BJ (cell line): ENCODE data around the gene PTPRG. TPM values are rescaled to one million over a fixed set of nuclear protein-coding genes. Genes with fewer than 3 reads are reported as not detected.

ENCODE experiments used
- CTCF ChIA-PET: fragments of 350-600 bp; formaldehyde crosslinking; extraction: SDS; loops from one replicate; lab custom pipeline; 2021; ENCODE audit warnings: antibody characterized with exemption, inconsistent platforms; lab: Yijun Ruan, JAX
- POLR2A ChIA-PET: fragments of 300-600 bp; sonication (Branson Sonifier 250); formaldehyde crosslinking; extraction: SDS; loops from one replicate; lab custom pipeline; 2021; ENCODE audit warnings: antibody characterized with exemption; lab: Charles Lee
- DNase-seq: peaks from one replicate; pipeline ENCODE4 v3.0.0-alpha.2; 2011; ENCODE audit warnings: low read depth
- H3K27me3 ChIP-seq: 2 replicates; pipeline ENCODE4 v1.6.0; 2011; ENCODE audit warnings: low read length; ENCODE audit not compliant: control insufficient read depth, insufficient read depth
- H3K36me3 ChIP-seq: 2 replicates; pipeline ENCODE4 v1.5.1; 2011; ENCODE audit warnings: low read length; ENCODE audit not compliant: control insufficient read depth, insufficient read depth
- H3K4me3 ChIP-seq: 2 replicates; pipeline ENCODE4 v1.5.1; 2011; ENCODE audit warnings: low read depth, mild to moderate bottlenecking, control low read depth, low read length
- CTCF ChIP-seq: IDR thresholded peaks from 2 replicates; pipeline ENCODE4 v1.5.1; 2011; ENCODE audit warnings: low read depth, mild to moderate bottlenecking, control low read depth, inconsistent platforms, low read length, moderate library complexity; ENCODE audit not compliant: insufficient read depth
- polyA plus RNA-seq: library from polyadenylated mRNA; depleted of rRNA; stranded (reverse); fragments of >200 nt; gene quantifications from 2 replicates; pipeline ENCODE4 v1.2.3, GENCODE V29; 2011

PTPRG gene
- polyA plus RNA-seq, 1 experiment, result 20.8 TPM

- no peak for DNase-seq
- no peak for TF ChIP-seq CTCF
- H3K36me3 ChIP-seq, result no peaks in the 10 kb centered on the region; the same call in 1 of the 2 replicates
- H3K4me3 ChIP-seq, result no peak overlapping the region
- CTCF ChIA-PET, result no interaction called here
- no peaks in the 10 kb centered on the region for H3K27me3 ChIP-seq
- POLR2A ChIA-PET, result no interaction called here
Observed at GRCh38 chr3:61618231-61618630, 56.9 kb downstream of the PTPRG start.

GRCh38 chr3:61618871-61619270 is 57.5 kb downstream of the PTPRG start:
- CTCF ChIA-PET, result no interaction called here
- Histone ChIP-seq H3K36me3 (no peaks in the 10 kb centered on the region; the same call in 1 of the 2 replicates), H3K4me3 (no peak overlapping the region), H3K27me3 (no peaks in the 10 kb centered on the region)
- POLR2A ChIA-PET, result no interaction called here
- no peak for TF ChIP-seq CTCF
- no peak for DNase-seq

- ChIA-PET POLR2A (no interaction called here), CTCF (interaction anchor here (0.6 kb wide), 1 partner anchor 382 kb away, joined by 3 read pairs; no protein-coding TSS in a partner anchor)
- H3K4me3 ChIP-seq, result no peak overlapping the region
- TF ChIP-seq CTCF, result no peak
- no peak for DNase-seq
- H3K36me3 ChIP-seq, result no peaks in the 10 kb centered on the region; the same call in 1 of the 2 replicates
- H3K27me3 ChIP-seq, result no peaks in the 10 kb centered on the region
Observed at GRCh38 chr3:61620073-61620472, 58.7 kb downstream of the PTPRG start.

GRCh38 chr3:61624300-61624699 is 62.9 kb downstream of the PTPRG start:
- H3K36me3 ChIP-seq, result no peaks in the 10 kb centered on the region
- no peak for TF ChIP-seq CTCF
- CTCF ChIA-PET, result no interaction called here
- no peak for DNase-seq
- H3K27me3 ChIP-seq, result no peaks in the 10 kb centered on the region
- no peak overlapping the region for H3K4me3 ChIP-seq
- POLR2A ChIA-PET, result no interaction called here

GRCh38 chr3:61625429-61625828 is 64.1 kb downstream of the PTPRG start:
- Histone ChIP-seq H3K4me3 (no peak overlapping the region), H3K36me3 (no peaks in the 10 kb centered on the region), H3K27me3 (no peaks in the 10 kb centered on the region)
- ChIA-PET CTCF (interaction anchor here (0.5 to 0.7 kb wide), 2 partner anchors 44 to 146 kb away, joined by 3 read pairs; no protein-coding TSS in a partner anchor), POLR2A (no interaction called here)
- no peak for DNase-seq
- no peak for TF ChIP-seq CTCF
